AG04450 (cell line): ENCODE data around the gene TFF2. TPM values are rescaled to one million over a fixed set of nuclear protein-coding genes. Genes with fewer than 3 reads are reported as not detected.

Experiments
- CTCF ChIA-PET: fragments of 300-600, 350-600 bp; formaldehyde crosslinking; extraction: SDS; loops from one replicate; lab custom pipeline; 2022; ENCODE audit warnings: antibody characterized with exemption, inconsistent platforms; lab: Charles Lee
- POLR2A ChIA-PET: fragments of 350-600 bp; formaldehyde crosslinking; extraction: SDS; loops from one replicate; lab custom pipeline; 2021; ENCODE audit warnings: antibody characterized with exemption, inconsistent platforms; lab: Yijun Ruan, JAX
- DNase-seq: peaks from one replicate; pipeline ENCODE4 v3.0.0-alpha.2; 2011; ENCODE audit warnings: low read depth, low spot score
- H3K27ac ChIP-seq: one replicate; pipeline ENCODE4 v1.5.1; 2012; ENCODE audit warnings: low read depth, low read length, control low read depth
- H3K27me3 ChIP-seq: one replicate; pipeline ENCODE4 v1.6.0; 2012; ENCODE audit warnings: low read length; ENCODE audit not compliant: control insufficient read depth, insufficient read depth
- H3K4me3 ChIP-seq: 2 replicates; pipeline ENCODE4 v1.5.1; 2011; ENCODE audit warnings: mild to moderate bottlenecking, low read depth, low read length, control low read depth
- H3K9me3 ChIP-seq: 2 replicates; pipeline ENCODE4 v1.5.1; 2012; ENCODE audit warnings: low read length; ENCODE audit not compliant: control insufficient read depth, insufficient read depth
- CTCF ChIP-seq: IDR thresholded peaks from 2 replicates; pipeline ENCODE4 v1.5.1; 2011; ENCODE audit warnings: low read depth, low read length, control low read depth, inconsistent platforms
- polyA plus RNA-seq: library from polyadenylated mRNA; depleted of rRNA; stranded (reverse); fragments of >200 nt; gene quantifications from 2 replicates; pipeline ENCODE4 v1.2.3, GENCODE V29; 2011

The TFF2 gene
- polyA plus RNA-seq, 1 experiment: not detected

GRCh38 chr21:42377211-42377950 is 26.6 kb upstream of the TFF2 start:
- ChIA-PET CTCF (no interaction called here), POLR2A (no interaction called here)
- Histone ChIP-seq H3K9me3 (no peaks in the 10 kb centered on the region), H3K4me3 (no peak overlapping the region), H3K27me3 (no peaks in the 10 kb centered on the region), H3K27ac (no peak overlapping the region)
- no peak for DNase-seq
- TF ChIP-seq CTCF: no peak

GRCh38 chr21:42376338-42376982 is 25.7 kb upstream of the TFF2 start:
- DNase-seq: no peak
- H3K9me3 ChIP-seq: no peaks in the 10 kb centered on the region
- ChIA-PET CTCF (no interaction called here), POLR2A (no interaction called here)
- no peaks in the 10 kb centered on the region for H3K27me3 ChIP-seq
- no peak overlapping the region for H3K4me3 ChIP-seq
- TF ChIP-seq CTCF: no peak
- no peak overlapping the region for H3K27ac ChIP-seq

DNA sequence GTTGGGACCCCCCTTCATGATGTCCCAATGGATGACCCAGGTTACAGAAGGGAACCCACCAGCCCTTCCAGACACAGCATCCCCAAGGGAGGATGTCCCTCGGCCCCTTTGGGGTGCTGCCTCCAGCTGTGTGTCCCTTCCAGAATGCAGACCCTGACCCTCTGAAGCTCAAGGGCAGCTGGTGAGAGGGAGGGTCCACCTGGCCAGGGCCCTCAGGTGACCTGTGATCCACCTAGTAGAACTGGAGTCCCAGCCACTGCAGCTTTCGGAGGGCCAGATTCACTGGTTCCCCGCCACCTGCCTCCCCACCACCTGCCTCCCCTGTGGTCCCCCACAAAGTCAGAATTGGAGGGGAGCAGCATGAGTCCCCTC is 25.2 kb upstream of the TFF2 start:
- POLR2A ChIA-PET: interaction anchor here (0.7 kb wide), 1 partner anchor 61 kb away, joined by 10 read pairs; no protein-coding TSS in a partner anchor
- H3K9me3 ChIP-seq: no peaks in the 10 kb centered on the region
- CTCF ChIA-PET: no interaction called here
- no peak for DNase-seq
- no peak for TF ChIP-seq CTCF
- no peak overlapping the region for H3K27ac ChIP-seq
- H3K4me3 ChIP-seq: no peak overlapping the region
- H3K27me3 ChIP-seq: no peaks in the 10 kb centered on the region

GRCh38 chr21:42375506-42375905 is 24.7 kb upstream of the TFF2 start:
- DNase-seq: no peak
- POLR2A ChIA-PET: interaction anchor here (0.7 kb wide), 1 partner anchor 61 kb away, joined by 10 read pairs; no protein-coding TSS in a partner anchor
- Histone ChIP-seq H3K27ac (no peak overlapping the region), H3K27me3 (no peaks in the 10 kb centered on the region), H3K4me3 (no peak overlapping the region), H3K9me3 (no peaks in the 10 kb centered on the region)
- CTCF ChIA-PET: no interaction called here
- TF ChIP-seq CTCF: no peak

- CTCF ChIA-PET: no interaction called here
- TF ChIP-seq CTCF: no peak
- H3K4me3 ChIP-seq: no peak overlapping the region
- POLR2A ChIA-PET: interaction anchor here (0.7 kb wide), 1 partner anchor 60 kb away, joined by 10 read pairs; no protein-coding TSS in a partner anchor
- no peaks in the 10 kb centered on the region for H3K27me3 ChIP-seq
- H3K27ac ChIP-seq: no peak overlapping the region
- no peak for DNase-seq
- no peaks in the 10 kb centered on the region for H3K9me3 ChIP-seq
Observed at GRCh38 chr21:42374864-42375499, 24.2 kb upstream of the TFF2 start.
